Lower lobe of right lung (tissue), 2 donors: ENCODE results near the gene SDHAF1. TPM values are rescaled to one million over a fixed set of nuclear protein-coding genes. Genes with fewer than 3 reads are reported as not detected.
A peak's percentile ranks its signal among the peaks of the same experiment; 100 is the strongest.
"Not testable (repeated sequence)": the region's sequence is repeated elsewhere in the genome, so short reads cannot be mapped to it uniquely, and the experiment has no call there.

Source experiments
- ATAC-seq, 2 donors: fragments of 200-7000 bp; cut with Tn5 transposase; one replicate each; pipeline ENCODE4 v1.9.1; 2020 to 2022; ENCODE audit warnings: mild to moderate bottlenecking in 2 of 2, moderate library complexity in 2 of 2
- DNase-seq: peaks from one replicate; pipeline ENCODE4 v3.0.0-alpha.2; 2020
- H3K27ac ChIP-seq: fragments of 200-600 bp; one replicate; pipeline ENCODE4 v1.8.0; 2022
- H3K27me3 ChIP-seq: fragments of 200-600 bp; one replicate; pipeline ENCODE4 v1.8.0; 2022; ENCODE audit warnings: low read depth
- H3K36me3 ChIP-seq: fragments of 200-600 bp; one replicate; pipeline ENCODE4 v1.8.0; 2022; ENCODE audit warnings: mild to moderate bottlenecking
- H3K4me1 ChIP-seq: fragments of 200-600 bp; one replicate; pipeline ENCODE4 v1.8.0; 2022
- H3K4me3 ChIP-seq: fragments of 200-600 bp; one replicate; pipeline ENCODE4 v1.8.0; 2022; ENCODE audit warnings: mild to moderate bottlenecking
- H3K9me3 ChIP-seq: fragments of 200-600 bp; one replicate; pipeline ENCODE4 v1.8.0; 2022
- intact Hi-C: fragments of 100-400 bp; cut with DNase I; formaldehyde crosslinking; loops from one replicate; pipeline ENCODE4 v1.11.0; 2022
- total RNA-seq: library from RNA; stranded (reverse); fragmentation: NEBNext Ultra II Directional; extraction: Animal tissue kit (Norgen Biotek cat#: 25700); gene quantifications from one replicate; pipeline ENCODE4 v1.2.1, GENCODE V29; 2021
- TF ChIP-seq, protein P1 (sequence below): fragments of 200-600 bp; IDR thresholded peaks from one replicate; pipeline ENCODE4 v1.8.0; 2022; ENCODE audit warnings: antibody characterized with exemption, mild to moderate bottlenecking
- donor health status: DM: no; HTN: yes; CAD: no; lungs with severe emphysema.

SDHAF1 gene
- total RNA-seq, 1 donor from 2014 or later: 14.4 TPM

DNA sequence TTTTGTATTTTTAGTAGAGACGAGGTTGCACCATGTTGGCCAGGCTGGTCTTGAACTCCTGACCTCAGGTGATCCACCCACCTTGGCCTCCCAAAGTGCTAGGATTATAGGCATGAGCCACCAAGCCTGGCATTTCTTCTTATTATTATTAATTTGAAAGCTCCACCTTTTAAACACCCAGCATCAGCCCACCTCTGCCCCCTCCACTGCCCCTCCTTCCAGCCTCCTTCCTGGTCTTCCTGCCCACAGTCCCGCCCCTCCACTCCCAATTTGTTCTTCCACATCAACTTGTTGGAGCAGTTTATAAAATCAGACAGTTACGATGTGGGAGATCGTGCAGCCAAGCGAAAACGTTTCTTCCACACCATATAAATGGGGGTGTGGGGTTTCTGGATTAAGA, 45.5 kb downstream of the SDHAF1 start:
- no peak for DNase-seq
- intact Hi-C loops: no loop called here
- Histone ChIP-seq H3K27ac (no peak overlapping the region), H3K27me3 (no peaks in the 10 kb centered on the region), H3K4me3 (no peak overlapping the region), H3K4me1 (no peaks in the 10 kb centered on the region), H3K36me3 (peaks cover 18% of the 10 kb centered on the region), H3K9me3 (no peaks in the 10 kb centered on the region)
- ATAC-seq: no peak
- TF ChIP-seq, protein P1, sequence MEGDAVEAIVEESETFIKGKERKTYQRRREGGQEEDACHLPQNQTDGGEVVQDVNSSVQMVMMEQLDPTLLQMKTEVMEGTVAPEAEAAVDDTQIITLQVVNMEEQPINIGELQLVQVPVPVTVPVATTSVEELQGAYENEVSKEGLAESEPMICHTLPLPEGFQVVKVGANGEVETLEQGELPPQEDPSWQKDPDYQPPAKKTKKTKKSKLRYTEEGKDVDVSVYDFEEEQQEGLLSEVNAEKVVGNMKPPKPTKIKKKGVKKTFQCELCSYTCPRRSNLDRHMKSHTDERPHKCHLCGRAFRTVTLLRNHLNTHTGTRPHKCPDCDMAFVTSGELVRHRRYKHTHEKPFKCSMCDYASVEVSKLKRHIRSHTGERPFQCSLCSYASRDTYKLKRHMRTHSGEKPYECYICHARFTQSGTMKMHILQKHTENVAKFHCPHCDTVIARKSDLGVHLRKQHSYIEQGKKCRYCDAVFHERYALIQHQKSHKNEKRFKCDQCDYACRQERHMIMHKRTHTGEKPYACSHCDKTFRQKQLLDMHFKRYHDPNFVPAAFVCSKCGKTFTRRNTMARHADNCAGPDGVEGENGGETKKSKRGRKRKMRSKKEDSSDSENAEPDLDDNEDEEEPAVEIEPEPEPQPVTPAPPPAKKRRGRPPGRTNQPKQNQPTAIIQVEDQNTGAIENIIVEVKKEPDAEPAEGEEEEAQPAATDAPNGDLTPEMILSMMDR: no peak

DNA sequence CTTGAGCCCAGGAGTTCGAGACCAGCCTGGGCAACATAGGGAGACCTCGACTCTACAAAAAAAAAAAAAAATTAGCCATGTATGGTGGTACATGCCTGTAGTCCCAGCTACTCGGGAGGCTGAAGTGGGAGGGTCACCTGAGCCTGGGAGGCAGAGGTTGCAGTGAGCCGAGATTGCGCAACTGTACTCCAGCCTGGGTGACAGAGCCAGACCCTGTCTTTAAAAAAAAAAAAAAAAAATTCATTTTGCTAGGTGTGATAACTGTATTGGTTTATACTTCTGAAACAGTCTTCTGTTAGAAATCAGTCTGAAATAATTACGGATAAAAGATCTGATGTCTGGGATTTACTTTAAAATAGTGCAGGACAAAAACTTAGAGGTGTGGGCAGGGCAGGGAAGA, 46.1 kb downstream of the SDHAF1 start:
- Histone ChIP-seq H3K27ac (peak overlapping the region; percentile 36), H3K36me3 (peaks cover 18% of the 10 kb centered on the region)
- H3K27me3 ChIP-seq, ATAC-seq, intact Hi-C loops, DNase-seq, H3K4me3 ChIP-seq, H3K4me1 ChIP-seq, H3K9me3 ChIP-seq: not testable (repeated sequence)

DNA sequence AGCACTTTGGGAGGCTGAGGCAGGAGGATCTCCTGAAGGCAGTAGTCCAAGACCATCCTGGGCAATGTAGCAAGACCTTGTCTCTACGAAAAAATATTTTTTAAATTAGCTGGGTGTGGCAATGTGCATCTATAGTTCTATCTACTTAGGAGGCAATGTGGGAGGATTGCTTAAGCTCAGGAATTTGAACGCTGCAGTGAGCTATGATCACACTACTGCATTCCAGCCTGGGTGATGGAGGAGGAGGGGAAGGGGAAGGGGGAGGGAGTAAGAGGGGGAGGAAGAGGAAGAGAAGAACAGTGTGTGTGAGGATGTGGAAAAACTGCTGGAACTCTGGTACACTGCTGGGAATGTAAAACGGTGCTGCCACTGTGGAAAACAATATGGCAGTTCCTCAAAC, 46.8 kb downstream of the SDHAF1 start:
- intact Hi-C loops: no loop called here
- H3K27ac ChIP-seq: peak overlapping the region; percentile 36
- H3K4me1 ChIP-seq: no peaks in the 10 kb centered on the region
- TF ChIP-seq, protein P1: no peak
- H3K9me3 ChIP-seq: no peaks in the 10 kb centered on the region
- ATAC-seq (peak; percentile 70 to 75), DNase-seq (no peak)
- peaks cover 18% of the 10 kb centered on the region for H3K36me3 ChIP-seq
- H3K27me3 ChIP-seq: no peaks in the 10 kb centered on the region
- no peak overlapping the region for H3K4me3 ChIP-seq

DNA sequence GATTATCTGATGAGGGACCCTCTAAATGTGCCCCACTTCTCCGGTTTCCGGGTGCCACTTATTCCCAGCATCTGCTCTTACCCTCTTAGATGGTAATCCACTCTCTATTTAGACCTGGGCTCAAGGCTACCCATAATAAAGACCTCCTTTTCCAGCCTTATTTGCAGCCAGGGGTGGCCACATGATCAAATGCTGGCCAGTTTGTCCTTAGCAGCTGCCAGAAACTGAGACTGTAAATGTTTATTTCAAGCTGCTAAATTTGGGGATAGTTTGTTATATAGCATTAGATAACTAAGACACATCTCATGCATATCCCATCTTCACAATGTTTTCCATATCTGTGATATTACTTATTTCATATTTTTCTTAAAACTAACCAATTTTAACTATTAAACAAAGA, 49.0 kb downstream of the SDHAF1 start:
- Histone ChIP-seq H3K9me3 (no peaks in the 10 kb centered on the region), H3K27ac (no peak overlapping the region), H3K36me3 (peaks cover 9% of the 10 kb centered on the region), H3K27me3 (no peaks in the 10 kb centered on the region), H3K4me3 (no peak overlapping the region), H3K4me1 (no peaks in the 10 kb centered on the region)
- TF ChIP-seq, protein P1: no peak
- ATAC-seq (no peak), DNase-seq (no peak)
- intact Hi-C loops: no loop called here

Other genes with a start within 250 kb of the SDHAF1 start
- 20.3 TPM for gene U2AF1L4, start 249.8 kb upstream of the SDHAF1 start, total RNA-seq
- gene PSENEN, start 249.5 kb upstream of the SDHAF1 start, total RNA-seq: 60.0 TPM
- 7.2 TPM for gene LIN37, start 246.6 kb upstream of the SDHAF1 start, total RNA-seq
- gene HSPB6, start 238.2 kb upstream of the SDHAF1 start, total RNA-seq: 29.4 TPM
- gene PROSER3, start 237.0 kb upstream of the SDHAF1 start, total RNA-seq: 20.8 TPM
- gene ARHGAP33, start 219.6 kb upstream of the SDHAF1 start, total RNA-seq: 13.1 TPM
- not detected for gene PRODH2, start 182.3 kb upstream of the SDHAF1 start, total RNA-seq
- gene NPHS1, start 142.7 kb upstream of the SDHAF1 start, total RNA-seq: not detected
- gene KIRREL2, start 138.3 kb upstream of the SDHAF1 start, total RNA-seq: 0.12 TPM
- gene APLP1, start 126.6 kb upstream of the SDHAF1 start, total RNA-seq: 2.1 TPM
- gene NFKBID, start 94.6 kb upstream of the SDHAF1 start, total RNA-seq: 17.2 TPM
- gene HCST, start 92.7 kb upstream of the SDHAF1 start, total RNA-seq: 43.3 TPM
- gene TYROBP, start 86.9 kb upstream of the SDHAF1 start, total RNA-seq: 460 TPM
- 14.6 TPM for gene LRFN3, start 58.8 kb upstream of the SDHAF1 start, total RNA-seq
- gene SYNE4, start 13.6 kb downstream of the SDHAF1 start, total RNA-seq: 8.9 TPM
- 21.0 TPM for gene ALKBH6, start 19.0 kb downstream of the SDHAF1 start, total RNA-seq
- 8.1 TPM for gene CLIP3, start 37.7 kb downstream of the SDHAF1 start, total RNA-seq
- 5.5 TPM for gene THAP8, start 59.1 kb downstream of the SDHAF1 start, total RNA-seq
- gene WDR62, start 59.7 kb downstream of the SDHAF1 start, total RNA-seq: 1.3 TPM
- not detected for gene OVOL3, start 116.0 kb downstream of the SDHAF1 start, total RNA-seq
- gene POLR2I, start 119.7 kb downstream of the SDHAF1 start, total RNA-seq: 38.7 TPM
- gene TBCB, start 120.3 kb downstream of the SDHAF1 start, total RNA-seq: 90.2 TPM
- gene CAPNS1, start 144.9 kb downstream of the SDHAF1 start, total RNA-seq: 584 TPM
- 64.2 TPM for gene COX7A1, start 157.3 kb downstream of the SDHAF1 start, total RNA-seq
- gene ZNF565, start 219.5 kb downstream of the SDHAF1 start, total RNA-seq: 3.7 TPM
- 37.3 TPM for gene ZNF146, start 219.9 kb downstream of the SDHAF1 start, total RNA-seq